Caco-2 (cell line): Measurements from ENCODE around the gene AMACR. TPM values are rescaled to one million over a fixed set of nuclear protein-coding genes. Genes with fewer than 3 reads are reported as not detected.

Experiments
- BruUV-seq: library from RNA; stranded (reverse); fragments of 400-500 nt; replicated peaks from 2 replicates; lab custom pipeline; 2021; lab: Mats Ljungman, UMichigan
- CTCF ChIA-PET: fragments of 300-600 bp; sonication (Branson Sonifier 250); formaldehyde crosslinking; loops from one replicate; lab custom pipeline; 2022; ENCODE audit warnings: antibody characterized with exemption; lab: Charles Lee
- POLR2A ChIA-PET: fragments of 300-600 bp; sonication (Branson Sonifier 250); formaldehyde crosslinking; loops from one replicate; lab custom pipeline; 2022; ENCODE audit warnings: antibody characterized with exemption; lab: Charles Lee
- DNase-seq, 2 experiments: peaks; one replicate each; pipeline versions ENCODE4 v3.0.0 to v3.0.0-alpha.2; 2020 to 2022
- H3K27me3 ChIP-seq: replicated peaks from 2 replicates; pipeline ENCODE4 v1.6.0; 2011; ENCODE audit warnings: low read length; ENCODE audit not compliant: control insufficient read depth, insufficient read depth
- H3K36me3 ChIP-seq: 2 replicates; pipeline ENCODE4 v1.5.1; 2011; ENCODE audit warnings: low read length; ENCODE audit not compliant: control insufficient read depth, insufficient read depth
- H3K4me1 ChIP-seq: fragments of 250-450 bp; sonication (Bioruptor Pico); 2 replicates; pipeline ENCODE4 v1.5.1; 2020; ENCODE audit warnings: mild to moderate bottlenecking
- H3K4me3 ChIP-seq: 2 replicates; pipeline ENCODE4 v1.5.1; 2011; ENCODE audit warnings: low read depth, mild to moderate bottlenecking, control low read depth, low read length
- H3K9me3 ChIP-seq: fragments of 250-450 bp; sonication (Bioruptor Pico); 2 replicates; pipeline ENCODE4 v1.5.1; 2020; ENCODE audit warnings: mild to moderate bottlenecking, moderate library complexity
- H3K27ac Mint-ChIP-seq: one replicate; pipeline ENCODE4 v1.8.0; 2022; ENCODE audit warnings: mixed read lengths; ENCODE audit not compliant: unreplicated experiment
- H3K27me3 Mint-ChIP-seq: one replicate; pipeline ENCODE4 v1.8.0; 2022; ENCODE audit warnings: mixed read lengths; ENCODE audit not compliant: insufficient read depth, unreplicated experiment
- H3K36me3 Mint-ChIP-seq: one replicate; pipeline ENCODE4 v1.8.0; 2022; ENCODE audit warnings: mild to moderate bottlenecking, mixed read lengths; ENCODE audit not compliant: insufficient read depth, unreplicated experiment
- H3K4me1 Mint-ChIP-seq: one replicate; pipeline ENCODE4 v1.8.0; 2022; ENCODE audit warnings: low read depth, mixed read lengths; ENCODE audit not compliant: unreplicated experiment
- H3K4me3 Mint-ChIP-seq: one replicate; pipeline ENCODE4 v1.8.0; 2022; ENCODE audit warnings: mild to moderate bottlenecking, moderate library complexity, mixed read lengths; ENCODE audit not compliant: unreplicated experiment
- H3K9me3 Mint-ChIP-seq: one replicate; pipeline ENCODE4 v1.8.0; 2022; ENCODE audit warnings: mixed read lengths; ENCODE audit not compliant: unreplicated experiment
- intact Hi-C: fragments of 100-400 bp; cut with micrococcal nuclease; formaldehyde crosslinking; loops from one replicate; pipeline ENCODE4 v1.10.0; 2022; ENCODE audit not compliant: unreplicated experiment
- total RNA-seq: library from RNA; stranded (reverse); gene quantifications from 2 replicates; pipeline ENCODE4 v1.2.3, GENCODE V29; 2022
- TF ChIP-seq, protein P1 (sequence below), 2 experiments: fragments of 200-600 bp in 1 of 2; IDR thresholded peaks; 1 replicate in 1 of 2; 2 replicates in 1 of 2; pipeline versions ENCODE4 v1.5.1 to v1.8.0; 2011 to 2022; ENCODE audit warnings: antibody characterized with exemption in 1 of 2, control low read depth in 1 of 2, inconsistent platforms in 1 of 2, low read depth in 1 of 2, low read length in 1 of 2, mild to moderate bottlenecking in 1 of 2, moderate library complexity in 1 of 2; ENCODE audit not compliant: insufficient read depth in 1 of 2, severe bottlenecking in 1 of 2, unreplicated experiment in 1 of 2

AMACR gene
- total RNA-seq, 1 experiment from 2014 or later: 204 TPM

DNA sequence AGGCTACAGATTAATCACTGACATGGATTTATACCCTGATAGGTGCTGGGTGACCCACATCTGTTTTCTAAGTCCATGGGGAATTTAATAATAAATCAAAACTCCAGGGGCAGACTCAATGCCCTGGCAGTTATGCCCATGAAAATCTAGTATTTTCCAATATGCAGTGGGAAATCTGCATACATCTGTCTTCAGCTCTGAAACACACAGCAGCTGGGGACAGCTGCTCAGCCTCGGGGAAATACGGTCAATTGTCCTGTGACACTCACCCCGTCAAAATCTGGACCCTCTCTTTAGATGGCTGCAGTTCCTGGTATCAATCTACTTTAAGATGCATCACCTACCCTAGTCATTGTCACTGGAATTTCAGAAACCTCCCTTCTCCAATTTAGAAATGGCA is 47.8 kb upstream of the AMACR start:
- DNase-seq: no peak
- H3K27ac Mint-ChIP-seq: no peak overlapping the region

DNA sequence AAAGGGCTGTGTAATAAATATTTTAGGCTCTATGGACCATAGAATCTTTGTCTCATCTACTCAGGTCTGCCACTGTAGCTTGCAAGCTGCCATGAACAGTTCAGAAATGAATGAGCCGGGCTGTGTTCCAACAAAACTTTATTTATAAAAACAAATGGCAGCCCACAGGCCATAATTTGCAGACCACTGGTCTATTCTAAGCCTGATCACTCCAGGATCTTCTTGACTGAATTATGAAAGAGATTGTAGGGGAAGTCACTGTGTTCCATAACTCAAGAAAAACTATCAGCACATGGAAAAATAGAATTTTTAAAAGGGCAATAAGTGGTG is 46.5 kb upstream of the AMACR start:
- Mint-ChIP-seq H3K27ac (no peak overlapping the region), H3K27me3 (no peaks in the 10 kb centered on the region), H3K9me3 (no peaks in the 10 kb centered on the region), H3K36me3 (peaks cover 8% of the 10 kb centered on the region), H3K4me1 (no peaks in the 10 kb centered on the region), H3K4me3 (no peak overlapping the region)
- H3K27me3 ChIP-seq: no peaks in the 10 kb centered on the region
- H3K36me3 ChIP-seq: no peaks in the 10 kb centered on the region; the same call in none of the 2 replicates
- ChIA-PET POLR2A (no interaction called here), CTCF (no interaction called here)
- TF ChIP-seq, protein P1, sequence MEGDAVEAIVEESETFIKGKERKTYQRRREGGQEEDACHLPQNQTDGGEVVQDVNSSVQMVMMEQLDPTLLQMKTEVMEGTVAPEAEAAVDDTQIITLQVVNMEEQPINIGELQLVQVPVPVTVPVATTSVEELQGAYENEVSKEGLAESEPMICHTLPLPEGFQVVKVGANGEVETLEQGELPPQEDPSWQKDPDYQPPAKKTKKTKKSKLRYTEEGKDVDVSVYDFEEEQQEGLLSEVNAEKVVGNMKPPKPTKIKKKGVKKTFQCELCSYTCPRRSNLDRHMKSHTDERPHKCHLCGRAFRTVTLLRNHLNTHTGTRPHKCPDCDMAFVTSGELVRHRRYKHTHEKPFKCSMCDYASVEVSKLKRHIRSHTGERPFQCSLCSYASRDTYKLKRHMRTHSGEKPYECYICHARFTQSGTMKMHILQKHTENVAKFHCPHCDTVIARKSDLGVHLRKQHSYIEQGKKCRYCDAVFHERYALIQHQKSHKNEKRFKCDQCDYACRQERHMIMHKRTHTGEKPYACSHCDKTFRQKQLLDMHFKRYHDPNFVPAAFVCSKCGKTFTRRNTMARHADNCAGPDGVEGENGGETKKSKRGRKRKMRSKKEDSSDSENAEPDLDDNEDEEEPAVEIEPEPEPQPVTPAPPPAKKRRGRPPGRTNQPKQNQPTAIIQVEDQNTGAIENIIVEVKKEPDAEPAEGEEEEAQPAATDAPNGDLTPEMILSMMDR (IDR thresholded peaks at IDR 0.05; ENCODE audit: insufficient read depth in 1 of 2, low read depth in 1 of 2, low read length in 1 of 2, severe bottlenecking in 1 of 2, unreplicated experiment in 1 of 2): no peak
- no peaks in the 10 kb centered on the region for H3K4me1 ChIP-seq
- intact Hi-C loops: no loop called here
- no TSS peak for BruUV-seq
- H3K9me3 ChIP-seq: no peaks in the 10 kb centered on the region
- no peak for DNase-seq
- H3K4me3 ChIP-seq: no peak overlapping the region

More for the DNA sequence above, 47.8 kb upstream of the AMACR start:
- Mint-ChIP-seq H3K27me3 (no peaks in the 10 kb centered on the region), H3K9me3 (no peaks in the 10 kb centered on the region), H3K36me3 (peaks cover 2% of the 10 kb centered on the region), H3K4me1 (no peaks in the 10 kb centered on the region), H3K4me3 (no peak overlapping the region)
- Histone ChIP-seq H3K4me1 (no peaks in the 10 kb centered on the region), H3K27me3 (no peaks in the 10 kb centered on the region), H3K36me3 (peaks cover 1% of the 10 kb centered on the region), H3K9me3 (no peaks in the 10 kb centered on the region), H3K4me3 (no peak overlapping the region)
- no TSS peak for BruUV-seq
- intact Hi-C loops: no loop called here
- TF ChIP-seq, protein P1 (IDR thresholded peaks at IDR 0.05; ENCODE audit: insufficient read depth in 1 of 2, low read depth in 1 of 2, low read length in 1 of 2, severe bottlenecking in 1 of 2, unreplicated experiment in 1 of 2): no peak
- CTCF ChIA-PET: no interaction called here
- POLR2A ChIA-PET: no interaction called here

DNA sequence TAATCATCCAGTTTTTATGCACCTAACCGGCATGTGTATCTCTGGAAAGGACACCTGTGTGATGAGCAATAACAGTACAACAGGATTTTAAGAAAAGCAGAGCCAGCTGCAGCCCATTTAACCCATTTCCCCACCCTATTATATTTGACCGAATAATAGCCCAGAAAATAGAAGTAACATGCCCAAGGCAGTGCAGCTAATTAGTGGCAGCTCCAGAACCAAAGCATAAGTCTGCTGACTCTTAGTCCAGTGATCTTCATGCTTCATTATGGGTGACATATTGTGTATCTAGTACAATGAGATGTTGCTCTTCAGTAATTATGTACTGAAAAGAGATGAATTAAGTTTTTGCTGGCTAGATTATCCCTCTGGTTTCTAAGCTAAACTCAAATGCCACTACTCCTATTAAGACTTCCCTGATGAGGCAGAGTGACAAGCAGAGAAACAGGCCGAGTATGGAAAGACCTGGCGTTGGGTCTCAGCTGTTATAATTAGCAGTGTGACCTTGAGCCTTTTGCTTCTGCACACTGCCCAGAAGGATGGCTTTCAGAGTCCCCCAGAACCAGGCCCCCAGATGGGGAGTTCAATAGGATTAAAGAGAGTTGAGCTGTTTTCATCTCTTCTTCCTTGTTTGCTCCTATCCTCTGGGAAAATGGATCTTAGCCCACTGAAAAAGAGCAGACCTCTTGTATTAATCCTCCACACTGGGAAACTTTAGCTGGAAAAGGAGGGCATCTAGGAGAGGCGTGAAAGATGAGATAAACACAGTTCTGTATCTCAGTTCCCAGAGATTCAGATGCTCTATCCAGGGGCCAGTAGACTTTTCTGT is 45.9 kb upstream of the AMACR start:
- Mint-ChIP-seq H3K27me3 (no peaks in the 10 kb centered on the region), H3K36me3 (peaks cover 8% of the 10 kb centered on the region), H3K4me1 (no peaks in the 10 kb centered on the region), H3K4me3 (no peak overlapping the region), H3K9me3 (no peaks in the 10 kb centered on the region), H3K27ac (no peak overlapping the region)
- CTCF ChIA-PET: no interaction called here
- BruUV-seq: no TSS peak
- POLR2A ChIA-PET: no interaction called here
- Histone ChIP-seq H3K4me1 (no peaks in the 10 kb centered on the region), H3K4me3 (no peak overlapping the region), H3K36me3 (no peaks in the 10 kb centered on the region; the same call in none of the 2 replicates), H3K27me3 (no peaks in the 10 kb centered on the region), H3K9me3 (no peaks in the 10 kb centered on the region)
- TF ChIP-seq, protein P1 (IDR thresholded peaks at IDR 0.05; ENCODE audit: insufficient read depth in 1 of 2, low read depth in 1 of 2, low read length in 1 of 2, severe bottlenecking in 1 of 2, unreplicated experiment in 1 of 2): no peak
- DNase-seq: no peak
- intact Hi-C loops: no loop called here
